Kidney (tissue), 22 donors: ENCODE data around the gene GOLGA6B. TPM values are rescaled to one million over a fixed set of nuclear protein-coding genes. Genes with fewer than 3 reads are reported as not detected.
"Not testable (repeated sequence)": the region's sequence is repeated elsewhere in the genome, so short reads cannot be mapped to it uniquely, and the experiment has no call there.

ENCODE experiments used
- DNase-seq, 5 donors: peaks; one replicate each; pipeline ENCODE4 v3.0.0-alpha.2; 2013 to 2020
- FAIRE-seq: peaks from 2 replicates; lab custom pipeline; 2012; peaks lifted over from hg19 to GRCh38; lab: Jason Lieb, UNC
- H3K27ac ChIP-seq, 2 donors: one replicate each; pipeline ENCODE4 v1.7.0; 2013; ENCODE audit warnings: low read depth in 2 of 2, low read length in 2 of 2, inconsistent platforms in 1 of 2
- H3K27me3 ChIP-seq: one replicate; pipeline ENCODE4 v1.7.1; 2013; ENCODE audit warnings: low read length, inconsistent platforms; ENCODE audit not compliant: control insufficient read depth, insufficient read depth
- H3K36me3 ChIP-seq, 3 donors: one replicate each; pipeline versions ENCODE4 v1.7.0 to v1.7.1; 2013; ENCODE audit warnings: low read length in 3 of 3, control low read depth in 1 of 3, inconsistent platforms in 1 of 3; ENCODE audit not compliant: insufficient read depth in 3 of 3, control insufficient read depth in 2 of 3
- H3K4me1 ChIP-seq, 3 donors: one replicate each; pipeline versions ENCODE4 v1.7.0 to v1.7.1; 2013; ENCODE audit warnings: low read length in 3 of 3, inconsistent platforms in 1 of 3, low read depth in 1 of 3; ENCODE audit not compliant: control insufficient read depth in 2 of 3, insufficient read depth in 2 of 3
- H3K4me3 ChIP-seq, 3 donors: one replicate each; pipeline versions ENCODE4 v1.7.0 to v1.8.1; 2013; ENCODE audit warnings: low read length in 3 of 3, control low read depth in 1 of 3, inconsistent platforms in 1 of 3
- H3K9ac ChIP-seq, 3 donors: one replicate each; pipeline versions ENCODE4 v1.7.0 to v1.7.1; 2013; ENCODE audit warnings: low read length in 3 of 3, control low read depth in 1 of 3, inconsistent platforms in 1 of 3
- H3K9me3 ChIP-seq, 3 donors: one replicate each; pipeline versions ENCODE4 v1.7.0 to v1.7.1; 2013; ENCODE audit warnings: low read length in 3 of 3, control low read depth in 1 of 3, inconsistent platforms in 1 of 3; ENCODE audit not compliant: control insufficient read depth in 2 of 3, insufficient read depth in 1 of 3
- CTCF ChIP-seq: IDR thresholded peaks from 3 replicates; pipeline ENCODE4 v1.5.1; 2012; ENCODE audit warnings: mild to moderate bottlenecking, moderate library complexity, borderline replicate concordance; ENCODE audit not compliant: insufficient read depth; ENCODE audit errors: extremely low read depth
- intact Hi-C: fragments of 100-400 bp; cut with DNase I; formaldehyde crosslinking; loops from one replicate; pipeline ENCODE4 v1.11.1; 2022
- long read RNA-seq, 10 donors: library from polyadenylated mRNA in 1 of 10; unstranded in 1 of 10; transcript quantifications; one replicate each; pipeline ENCODE4 v2.0.0 and lab custom pipeline, GENCODE V29; 2021 to 2026
- polyA plus RNA-seq: library from polyadenylated mRNA; stranded (reverse); fragments of 350-450 nt; fragmentation: Illumina TruSeq; extraction: RNeasy Lipid Tissue Mini Kit (QIAGEN cat#74804); gene quantifications from one replicate; pipeline ENCODE4 v1.2.3, GENCODE V29; 2014; ENCODE audit warnings: low read depth, low replicate concordance; ENCODE audit not compliant: insufficient read depth
- total RNA-seq: library from RNA; stranded (reverse); fragmentation: NEBNext Ultra II Directional; extraction: Animal tissue kit (Norgen Biotek cat#: 25700); gene quantifications from one replicate; pipeline ENCODE4 v1.2.1, GENCODE V29; 2021
- donor health status: control.
- donor health status: control.
- donor health status: control.
- donor health status: control.
- donor health status: control.
- donor health status: DM: yes; HTN: yes; CAD: no.
- donor health status: Normal renal cell carcinoma (clear cell type).

GOLGA6B gene, protein sequence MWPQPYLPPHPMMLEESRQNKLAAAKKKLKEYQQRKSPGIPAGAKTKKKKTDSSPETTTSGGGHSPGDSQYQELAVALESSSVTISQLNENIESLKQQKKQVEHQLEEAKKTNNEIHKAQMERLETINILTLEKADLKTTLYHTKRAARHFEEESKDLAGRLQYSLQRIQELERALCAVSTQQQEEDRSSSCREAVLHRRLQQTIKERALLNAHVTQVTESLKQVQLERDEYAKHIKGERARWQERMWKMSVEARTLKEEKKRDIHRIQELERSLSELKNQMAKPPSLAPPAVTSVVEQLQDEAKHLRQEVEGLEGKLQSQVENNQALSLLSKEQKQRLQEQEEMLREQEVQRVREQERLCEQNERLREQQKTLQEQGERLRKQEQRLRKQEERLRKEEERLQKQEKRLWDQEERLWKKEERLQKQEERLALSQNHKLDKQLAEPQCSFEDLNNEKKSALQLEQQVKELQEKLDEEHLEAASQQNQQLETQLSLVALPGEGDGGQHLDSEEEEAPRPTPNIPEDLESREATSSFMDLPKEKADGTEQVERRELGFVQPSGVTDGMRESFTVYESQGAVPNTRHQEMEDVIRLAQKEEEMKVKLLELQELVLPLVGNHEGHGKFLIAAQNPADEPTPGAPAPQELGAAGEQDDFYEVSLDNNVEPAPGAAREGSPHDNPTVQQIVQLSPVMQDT
- not detected for total RNA-seq
- polyA plus RNA-seq: not detected
- long read RNA-seq, donor 1: 0 reads
- long read RNA-seq, donor 2: 0 reads
- long read RNA-seq, donor 3: 0 reads
- long read RNA-seq, donor 4: 0 reads
- long read RNA-seq, donor 5: 0 reads
- long read RNA-seq, donor 6: 0 reads
- long read RNA-seq, donor 7: 0 reads
- long read RNA-seq, donor 8: 0 reads
- long read RNA-seq, donor 9: 0 reads
- long read RNA-seq, donor 10: 0 reads

- H3K9me3 ChIP-seq, H3K36me3 ChIP-seq, FAIRE-seq, H3K4me3 ChIP-seq, H3K4me1 ChIP-seq, H3K27ac ChIP-seq, intact Hi-C loops, H3K9ac ChIP-seq, H3K27me3 ChIP-seq, DNase-seq: not testable (repeated sequence)
Observed at GRCh38 chr15:72654397-72654796, at the start of gene GOLGA6B. Gene GOLGA6B (plus strand): TSS chr15:72654697. CDS start chr15:72654738, 41 bp downstream.

DNA sequence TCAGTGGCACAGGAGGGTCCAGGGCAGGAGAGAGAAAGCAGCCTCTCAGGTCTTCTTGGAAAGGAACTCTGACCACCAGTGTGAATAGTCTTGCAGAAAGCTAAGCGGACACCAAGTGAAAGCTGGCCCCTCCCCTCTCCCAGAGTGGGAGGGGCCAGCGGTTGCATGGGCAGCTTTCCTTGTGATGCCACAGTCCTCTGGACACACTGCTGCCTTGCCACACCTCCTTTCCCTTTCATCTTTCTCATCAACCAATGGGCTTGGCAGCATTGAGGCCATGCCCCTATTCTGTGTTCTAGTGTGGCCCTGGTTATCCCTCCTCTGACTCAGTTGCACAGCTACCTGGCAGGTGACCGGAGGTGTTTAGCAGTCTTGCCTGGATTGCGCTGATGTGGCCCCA lies 49.7 kb upstream of the GOLGA6B start:
- no peak for TF ChIP-seq CTCF
- no peak overlapping the region for H3K27ac ChIP-seq
- FAIRE-seq: no peak
- H3K27me3 ChIP-seq: no peaks in the 10 kb centered on the region
- no peaks in the 10 kb centered on the region for H3K36me3 ChIP-seq
- no peak overlapping the region for H3K4me3 ChIP-seq
- intact Hi-C loops: no loop called here
- no peak overlapping the region for H3K9ac ChIP-seq
- H3K4me1 ChIP-seq: peaks cover 0 to under 1% (median 0%) of the 10 kb centered on the region in 3 donors
- DNase-seq: no peak
- no peaks in the 10 kb centered on the region for H3K9me3 ChIP-seq

- FAIRE-seq, H3K27me3 ChIP-seq, H3K9ac ChIP-seq, H3K27ac ChIP-seq, DNase-seq, H3K36me3 ChIP-seq, H3K4me1 ChIP-seq, intact Hi-C loops, H3K4me3 ChIP-seq, H3K9me3 ChIP-seq: not testable (repeated sequence)
Observed at GRCh38 chr15:72608084-72608483, 46.4 kb upstream of the GOLGA6B start.

DNA sequence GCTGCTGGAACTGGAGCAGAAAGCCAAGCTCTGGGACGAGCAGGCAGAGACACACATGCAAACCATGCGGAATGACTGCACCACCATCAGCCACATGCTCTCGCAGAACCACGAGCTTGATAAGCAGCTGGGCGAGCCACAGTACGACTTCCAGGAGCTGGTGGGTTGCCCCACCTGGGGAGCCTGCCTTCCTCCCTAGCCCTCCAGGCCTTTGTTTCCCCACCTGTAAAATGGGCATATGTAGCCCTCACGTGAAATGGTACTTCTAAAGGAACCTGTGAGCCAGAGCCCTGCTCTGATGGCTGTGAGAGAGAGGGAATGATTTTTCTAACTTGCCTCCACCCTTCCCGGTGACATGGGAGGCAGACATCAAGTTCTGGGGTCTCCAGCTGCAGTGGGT lies 44.6 kb upstream of the GOLGA6B start:
- no peaks in the 10 kb centered on the region for H3K27me3 ChIP-seq
- intact Hi-C loops: no loop called here
- H3K4me3 ChIP-seq: no peak overlapping the region
- no peaks in the 10 kb centered on the region for H3K36me3 ChIP-seq
- no peak overlapping the region for H3K27ac ChIP-seq
- H3K9ac ChIP-seq: no peak overlapping the region
- TF ChIP-seq CTCF: no peak
- no peaks in the 10 kb centered on the region for H3K9me3 ChIP-seq
- DNase-seq (no peak), FAIRE-seq (no peak)
- H3K4me1 ChIP-seq: no peaks in the 10 kb centered on the region

DNA sequence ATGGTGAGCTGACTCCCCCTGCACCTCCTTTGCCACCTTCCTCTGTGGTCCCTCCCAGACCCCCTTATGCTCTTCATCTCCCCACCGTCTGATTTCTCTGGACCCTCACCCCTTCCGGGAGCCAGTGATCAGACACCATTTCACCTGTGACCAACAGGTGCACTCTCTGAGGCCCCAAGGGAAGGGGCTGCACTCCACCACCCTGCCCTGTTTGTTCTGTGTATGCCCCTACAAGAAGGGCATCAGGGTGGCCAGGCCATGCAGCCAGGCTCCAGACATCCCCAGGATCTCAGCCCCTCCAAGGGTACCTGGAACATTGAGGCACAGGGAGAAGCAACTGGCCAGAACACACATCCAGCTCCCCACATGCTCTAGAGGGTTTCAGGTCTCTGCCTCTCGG lies 42.2 kb upstream of the GOLGA6B start:
- H3K4me3 ChIP-seq, FAIRE-seq, H3K27me3 ChIP-seq, H3K36me3 ChIP-seq, H3K4me1 ChIP-seq, DNase-seq, H3K9me3 ChIP-seq, H3K9ac ChIP-seq, intact Hi-C loops, H3K27ac ChIP-seq: not testable (repeated sequence)
